GM12878 (cell line): Measurements from ENCODE around the gene TNP2. TPM values are rescaled to one million over a fixed set of nuclear protein-coding genes. Genes with fewer than 3 reads are reported as not detected.

Experiments
- ATAC-seq: fragments of 200-7000 bp; cut with Tn5 transposase; 3 replicates; pipeline ENCODE4 v1.9.1; 2020; ENCODE audit warnings: mild to moderate bottlenecking, moderate library complexity
- BruUV-seq: library from RNA; stranded (reverse); fragments of 400-500 nt; replicated peaks from 2 replicates; lab custom pipeline; 2021; lab: Mats Ljungman, UMichigan
- CTCF ChIA-PET: fragments of 300-600 bp; sonication (Branson Sonifier 250); formaldehyde crosslinking; extraction: SDS; loops from one replicate; lab custom pipeline; 2021; ENCODE audit warnings: inconsistent platforms; lab: Yijun Ruan, JAX
- POLR2A ChIA-PET: fragments of 350-600 bp; formaldehyde crosslinking; extraction: SDS; loops from one replicate; lab custom pipeline; 2021; ENCODE audit warnings: inconsistent platforms; lab: Charles Lee
- RAD21 ChIA-PET: fragments of 300-600 bp; sonication (Branson Sonifier 250); formaldehyde crosslinking; loops from one replicate; lab custom pipeline; 2023; ENCODE audit warnings: antibody characterized with exemption; ENCODE audit not compliant: unreplicated experiment; lab: Charles Lee
- SMC1A ChIA-PET: fragments of 300-600 bp; sonication (Branson Sonifier 250); formaldehyde crosslinking; loops from one replicate; lab custom pipeline; 2023; ENCODE audit not compliant: unreplicated experiment, uncharacterized antibody; lab: Charles Lee
- DNase-seq: peaks from one replicate; pipeline ENCODE4 v3.0.0-alpha.2; 2011; ENCODE audit warnings: low read depth, low spot score
- FAIRE-seq: peaks from 3 replicates; lab custom pipeline; 2011; peaks lifted over from hg19 to GRCh38; lab: Jason Lieb, UNC
- H2AFZ ChIP-seq: 2 replicates; pipeline ENCODE4 v1.6.0; 2011; ENCODE audit warnings: low read depth, low read length, control low read depth; ENCODE audit not compliant: control insufficient read depth
- H3K27ac ChIP-seq: 2 replicates; pipeline ENCODE4 v1.5.1; 2011; ENCODE audit warnings: control low read depth; ENCODE audit not compliant: control insufficient read depth, insufficient read depth
- H3K27me3 ChIP-seq, 2 experiments: replicated peaks in 1 of 2; 2 replicates each; pipeline versions ENCODE4 v1.6.0 to v1.6.1; 2011; ENCODE audit warnings: low read length in 1 of 2; ENCODE audit not compliant: control insufficient read depth in 2 of 2, insufficient read depth in 2 of 2
- H3K36me3 ChIP-seq, 2 experiments: 2 replicates each; pipeline ENCODE4 v1.5.1; 2011; ENCODE audit warnings: low read length in 1 of 2; ENCODE audit not compliant: control insufficient read depth in 2 of 2, insufficient read depth in 2 of 2
- H3K4me1 ChIP-seq: 2 replicates; pipeline ENCODE4 v1.6.1; 2011; ENCODE audit warnings: mild to moderate bottlenecking, low read length, moderate library complexity, mixed read lengths; ENCODE audit not compliant: control insufficient read depth, insufficient read depth
- H3K4me2 ChIP-seq: 2 replicates; pipeline ENCODE4 v1.6.0; 2011; ENCODE audit warnings: control low read depth; ENCODE audit not compliant: control insufficient read depth, insufficient read depth
- H3K4me3 ChIP-seq: fragments of 200-600 bp; sonication (generic); 2 replicates; pipeline ENCODE4 v1.5.1; 2016
- H3K79me2 ChIP-seq: 2 replicates; pipeline ENCODE4 v1.6.0; 2011; ENCODE audit warnings: low read length; ENCODE audit not compliant: control insufficient read depth, insufficient read depth
- H3K9ac ChIP-seq: 2 replicates; pipeline ENCODE4 v1.8.0; 2011; ENCODE audit warnings: low read length, control low read depth, mixed read lengths; ENCODE audit not compliant: control insufficient read depth, insufficient read depth
- H3K9me3 ChIP-seq: replicated peaks from 3 replicates; pipeline ENCODE4 v1.5.1; 2011; ENCODE audit warnings: mild to moderate bottlenecking, low read length; ENCODE audit not compliant: control insufficient read depth, insufficient read depth
- H4K20me1 ChIP-seq: 2 replicates; pipeline ENCODE4 v1.6.0; 2011; ENCODE audit not compliant: control insufficient read depth, insufficient read depth
- BHLHE40 ChIP-seq, 2 experiments: fragments of 450-650 bp in 1 of 2; IDR thresholded peaks; 2 replicates each; pipeline ENCODE4 v1.6.1; 2011 to 2017; ENCODE audit warnings: low read depth in 2 of 2, borderline replicate concordance in 1 of 2, improper control_type of control experiment in 1 of 2, low read length in 1 of 2, mild to moderate bottlenecking in 1 of 2
- BMI1 ChIP-seq: fragments of 450-650 bp; IDR thresholded peaks from 2 replicates; pipeline ENCODE4 v1.6.1; 2016; ENCODE audit warnings: mild to moderate bottlenecking, moderate library complexity, borderline replicate concordance
- CBX5 ChIP-seq: sonication (generic); IDR thresholded peaks from 2 replicates; pipeline ENCODE4 v1.6.1; 2016; ENCODE audit warnings: low read depth, moderate library complexity, mild to moderate bottlenecking, inconsistent platforms
- EZH2 ChIP-seq: IDR thresholded peaks from 2 replicates; pipeline ENCODE4 v1.6.1; 2012; ENCODE audit warnings: low read depth, mild to moderate bottlenecking, control low read depth, inconsistent platforms, low read length, borderline replicate concordance; ENCODE audit not compliant: control insufficient read depth
- FOXK2 ChIP-seq: fragments of 450-650 bp; IDR thresholded peaks from 2 replicates; pipeline ENCODE4 v1.6.1; 2017; ENCODE audit warnings: mild to moderate bottlenecking, moderate library complexity
- HDAC6 ChIP-seq: fragments of 200-600 bp; sonication (generic); IDR thresholded peaks from one replicate; pipeline ENCODE4 v1.8.0; 2017; ENCODE audit warnings: antibody characterized with exemption; ENCODE audit not compliant: unreplicated experiment
- IRF4 ChIP-seq: IDR thresholded peaks from 2 replicates; pipeline ENCODE4 v1.6.1; 2011; ENCODE audit warnings: low read depth, low read length
- MEF2A ChIP-seq: IDR thresholded peaks from 2 replicates; pipeline ENCODE4 v1.6.1; 2011; ENCODE audit warnings: low read depth, mild to moderate bottlenecking, low read length, moderate library complexity; ENCODE audit not compliant: insufficient read depth
- PAX5 ChIP-seq: IDR thresholded peaks from 2 replicates; pipeline ENCODE4 v1.6.1; 2011; ENCODE audit warnings: low read depth, low read length, borderline replicate concordance
- POU2F2 ChIP-seq: IDR thresholded peaks from 3 replicates; pipeline ENCODE4 v1.6.1; 2011; ENCODE audit warnings: low read depth, mild to moderate bottlenecking, low read length, borderline replicate concordance
- RFX5 ChIP-seq: IDR thresholded peaks from 2 replicates; pipeline ENCODE4 v1.6.1; 2011; ENCODE audit warnings: low read depth, low read length, improper control_type of control experiment
- USF1 ChIP-seq: IDR thresholded peaks from 2 replicates; pipeline ENCODE4 v1.6.1; 2011; ENCODE audit warnings: borderline replicate concordance, low read depth, mild to moderate bottlenecking, moderate library complexity, mixed read lengths, low read length; ENCODE audit not compliant: insufficient read depth; ENCODE audit errors: extremely low read length
- USF2 ChIP-seq: IDR thresholded peaks from 2 replicates; pipeline ENCODE4 v1.6.1; 2011; ENCODE audit warnings: low read depth, low read length, improper control_type of control experiment, borderline replicate concordance
- ZBTB11 ChIP-seq: fragments of 450-650 bp; formaldehyde crosslinking; IDR thresholded peaks from 2 replicates; pipeline ENCODE4 v1.5.0; 2022; ENCODE audit warnings: mild to moderate bottlenecking, missing genetic modification characterization
- WGBS: methylation state at CpG from one replicate; pipeline ENCODE4 v1.1.6; 2016; ENCODE audit warnings: low lambda C conversion rate; ENCODE audit not compliant: insufficient replicate concordance, insufficient coverage; ENCODE audit errors: missing lambda C conversion rate; 5-methylcytosine and 5-hydroxymethylcytosine counted together
- in situ Hi-C: fragments of 300-500 bp; cut with MboI; formaldehyde crosslinking; loops from 9 replicates; pipeline ENCODE4 v1.14.3; 2018; ENCODE audit warnings: mixed read lengths
- intact Hi-C: fragments of 100-400 bp; cut with micrococcal nuclease; formaldehyde crosslinking; loops from one replicate; pipeline ENCODE4 v1.14.2; 2022; ENCODE audit not compliant: unreplicated experiment
- polyA plus RNA-seq, 11 experiments: library from polyadenylated mRNA; depleted of rRNA in 4 of 11; unstranded in 6 of 11; stranded (reverse) in 5 of 11; fragments of >200 nt; fragmentation: Nextera tagmentation in 4 of 11; fragmentation: Illumina TruSeq in 1 of 11; extraction: Ambion mirVana in 4 of 11; extraction: Trizol in 1 of 11; gene quantifications; 1 replicate in 1 of 11; 2 replicates in 10 of 11; pipeline versions ENCODE4 v1.2.1 to v1.2.3, GENCODE V29; 2011 to 2016; ENCODE audit warnings: inconsistent platforms in 2 of 11, missing spikeins in 2 of 11, low read depth in 1 of 11
- total RNA-seq, 4 experiments: library from RNA; depleted of rRNA in 3 of 4; stranded (reverse); fragments of >200 nt in 3 of 4; fragmentation: Illumina TruSeq in 1 of 4; extraction: Trizol in 1 of 4; gene quantifications; 2 replicates each; pipeline versions ENCODE4 v1.2.1 to v1.2.3, GENCODE V29; 2013 to 2021

Gene TNP2
- total and polyA plus RNA-seq, 10 of the 15 experiments (the other 5 are each of a cell fraction or from before 2014, with no cell fraction given): not detected

- in situ Hi-C loops (no loop called here), intact Hi-C loops (loop anchor here (1.0 to 5.0 kb wide), 9 partner anchors 31 to 291 kb away; no protein-coding TSS in a partner anchor)
- Histone ChIP-seq H3K27me3 (no peaks in the 10 kb centered on the region), H3K27ac (peak within 1 kb of the TSS; percentile 91), H3K4me1 (peaks cover 43% of the 10 kb centered on the region), H3K4me2 (peak within 1 kb of the TSS; percentile 92), H3K4me3 (peak within 1 kb of the TSS; percentile 91), H3K9ac (peak within 1 kb of the TSS; percentile 89), H2AFZ (peak within 1 kb of the TSS; percentile 77), H3K79me2 (peaks cover 37% of the 10 kb centered on the region), H3K9me3 (no peaks in the 10 kb centered on the region), H3K36me3 (peaks cover 0 to 3% of the 10 kb centered on the region in 2 experiments; a peak in 1 of 4 replicates), H4K20me1 (no peaks in the 10 kb centered on the region)
- SMC1A ChIA-PET: interaction anchor here (0.6 to 8.8 kb wide), 43 partner anchors 20 to 305 kb away, joined by 3 to 108 read pairs (median 5); no protein-coding TSS in a partner anchor
- ATAC-seq (peak; percentile 60), DNase-seq (no peak), FAIRE-seq (no peak)
- BruUV-seq: no TSS peak
- POLR2A ChIA-PET: interaction anchor here (0.6 to 6.6 kb wide), 38 partner anchors 14 to 566 kb away, joined by 3 to 80 read pairs (median 6); partner anchors contain the start of gene TNP2
- CTCF ChIA-PET: interaction anchor here (0.6 to 11.0 kb wide), 43 partner anchors 9 to 306 kb away, joined by 3 to 170 read pairs (median 5); no protein-coding TSS in a partner anchor
- under 1% methylated on average over 47 of the region's 100 CpGs for whole genome bisulfite sequencing
- RAD21 ChIA-PET: interaction anchor here (0.6 to 11.8 kb wide), 69 partner anchors 8 to 314 kb away, joined by 3 to 243 read pairs (median 5); partner anchors contain the start of gene DEXI
- TF ChIP-seq HDAC6 (peak; percentile 78), PAX5 (peak; percentile 68; the same call in 1 of the 2 replicates), CBX5 (no peak), FOXK2 (peak; percentile 75), USF1 (no peak), ZBTB11 (CRISPR knock-in tag) (peak; percentile 51; the same call in 1 of the 2 replicates), RFX5 (no peak), MEF2A (no peak; the same call in 1 of the 2 replicates), BMI1 (no peak), IRF4 (0 out of 2 replicates have a peak, but pooled peaks have one; percentile 18), POU2F2 (peak; percentile 94; the same call in 2 of the 3 replicates), BHLHE40 (IDR thresholded peaks at IDR 0.05; ENCODE audit: borderline replicate concordance in 1 of 2, low read depth in 2 of 2, low read length in 1 of 2) (peak in 1 of 2 experiments; percentile 74; a peak in 2 of 4 replicates), EZH2 (no peak), USF2 (no peak)
These were observed 13.1 kb downstream of the TNP2 start, which contains the start of gene SOCS1 for GRCh38 chr16:11255737-11256660. Gene SOCS1, minus strand, starts transcription at chr16:11256204. Its CDS starts 726 bp downstream, at chr16:11255478.
